ENCODE results near the gene RAB7A. TPM values are rescaled to one million over a fixed set of nuclear protein-coding genes. Genes with fewer than 3 reads are reported as not detected.

RAB7A gene
- total and polyA plus RNA-seq, 2 experiments from 2014 or later: 89.8 to 156 TPM

- TF ChIP-seq ZNF462 (CRISPR knock-in tag; IDR thresholded peaks at IDR 0.05) (no peak), NANOG (IDR thresholded peaks at IDR 0.05; ENCODE audit: borderline replicate concordance) (no peak), CTCF (conservative IDR thresholded peaks at IDR 0.05; ENCODE audit: low read depth in 2 of 2) (no peak), JUNB (IDR thresholded peaks at IDR 0.05; ENCODE audit: unreplicated experiment) (no peak), POLR2AphosphoS5 (IDR thresholded peaks at IDR 0.05; ENCODE audit: low read depth) (no peak)
Observed at GRCh38 chr3:128709038-128709437, 16.9 kb upstream of the RAB7A start (continued).

- ATAC-seq: peak; percentile 78
- 0 out of 2 replicates have a peak, but pooled peaks cover 3% of the 10 kb centered on the region for H3K9me2 ChIP-seq (ENCODE audit: insufficient read depth)
- no peaks in the 10 kb centered on the region for H3K79me2 ChIP-seq (replicated peaks; ENCODE audit: insufficient read depth)
- no peak for TF ChIP-seq ETS1 (IDR thresholded peaks at IDR 0.05)
- TF ChIP-seq CTCF (conservative IDR thresholded peaks at IDR 0.05; ENCODE audit: low read depth in 2 of 2): peak in 1 of 2 experiments; percentile 27; a peak in 2 of 4 replicates
- no peak for TF ChIP-seq STAT1 (IDR thresholded peaks at IDR 0.05; ENCODE audit: unreplicated experiment)
- no peak overlapping the region for H3K27ac Mint-ChIP-seq
- peaks cover 3% of the 10 kb centered on the region for H3K27me3 Mint-ChIP-seq (ENCODE audit: insufficient read depth, low read depth, poor library complexity)
- no peaks in the 10 kb centered on the region for H3F3A ChIP-seq (replicated peaks; ENCODE audit: low read depth)
- no peaks in the 10 kb centered on the region for H3K9me3 Mint-ChIP-seq
- H3K4me2 ChIP-seq: 0 out of 2 replicates have a peak overlapping the region, but pooled peaks have one; percentile 49
- H3K27ac ChIP-seq (ENCODE audit: low read depth): no peak overlapping the region
- H3K27me3 ChIP-seq (ENCODE audit: insufficient read depth): no peaks in the 10 kb centered on the region
- no peak overlapping the region; the same call in 2 of the 3 replicates for H3K4me3 Mint-ChIP-seq
- H3K4me1 Mint-ChIP-seq: peaks cover 31% of the 10 kb centered on the region
- peaks cover 8% of the 10 kb centered on the region for H3K4me1 ChIP-seq (ENCODE audit: insufficient read depth)
- peak overlapping the region; percentile 43; the same call in 1 of the 2 replicates for H2AFZ ChIP-seq
- H3K4me3 ChIP-seq: no peak overlapping the region
- peak; percentile 44 for DNase-seq (ENCODE audit: low spot score)
- H4K20me1 ChIP-seq (replicated peaks; ENCODE audit: insufficient read depth): no peaks in the 10 kb centered on the region
- H3K36me3 ChIP-seq (ENCODE audit: insufficient read depth): no peaks in the 10 kb centered on the region
- H3K36me3 Mint-ChIP-seq (ENCODE audit: low read depth): no peaks in the 10 kb centered on the region; the same call in 2 of the 3 replicates
Observed at GRCh38 chr3:128709506-128710210, 16.3 kb upstream of the RAB7A start.
